Hepatocyte (in vitro differentiated cells): ENCODE measurements around the gene KIAA0319L.

Source experiments
- EZH2 ChIP-seq: fragments of 200-600 bp; sonication (generic); IDR thresholded peaks from 2 replicates; pipeline ENCODE4 v1.6.1; 2016; ENCODE audit warnings: antibody characterized with exemption, mild to moderate bottlenecking, borderline replicate concordance
- TF ChIP-seq, protein P1 (sequence below): fragments of 200-600 bp; sonication (generic); IDR thresholded peaks from 2 replicates; pipeline ENCODE4 v1.5.1; 2016; ENCODE audit warnings: antibody characterized with exemption, mild to moderate bottlenecking; ENCODE audit not compliant: poor library complexity

DNA sequence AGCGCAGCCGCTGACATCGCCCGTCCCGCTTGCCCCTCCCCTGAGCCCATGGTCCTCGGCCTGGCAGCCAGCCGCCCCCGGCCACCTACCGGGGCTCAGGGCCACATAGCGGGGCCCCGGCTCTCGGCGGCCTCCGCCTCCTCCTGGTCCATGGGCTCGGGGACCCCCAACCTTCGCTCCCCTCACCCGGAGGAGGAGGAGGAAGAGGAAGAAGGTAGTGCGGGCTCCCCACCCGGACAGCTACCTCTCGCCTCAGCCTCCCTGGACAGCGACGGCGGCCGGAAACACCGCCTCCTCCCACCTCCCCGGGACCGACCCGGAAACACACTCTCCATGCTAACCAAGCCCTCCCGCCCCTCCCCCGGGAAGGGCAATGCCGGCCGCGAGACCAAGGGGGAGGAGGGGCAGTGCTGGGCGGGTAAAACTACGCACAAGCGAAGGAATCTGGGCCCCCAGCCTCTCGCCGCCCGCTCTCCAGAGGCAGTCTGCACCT lies at the start of gene KIAA0319L:
- TF ChIP-seq, protein P1, sequence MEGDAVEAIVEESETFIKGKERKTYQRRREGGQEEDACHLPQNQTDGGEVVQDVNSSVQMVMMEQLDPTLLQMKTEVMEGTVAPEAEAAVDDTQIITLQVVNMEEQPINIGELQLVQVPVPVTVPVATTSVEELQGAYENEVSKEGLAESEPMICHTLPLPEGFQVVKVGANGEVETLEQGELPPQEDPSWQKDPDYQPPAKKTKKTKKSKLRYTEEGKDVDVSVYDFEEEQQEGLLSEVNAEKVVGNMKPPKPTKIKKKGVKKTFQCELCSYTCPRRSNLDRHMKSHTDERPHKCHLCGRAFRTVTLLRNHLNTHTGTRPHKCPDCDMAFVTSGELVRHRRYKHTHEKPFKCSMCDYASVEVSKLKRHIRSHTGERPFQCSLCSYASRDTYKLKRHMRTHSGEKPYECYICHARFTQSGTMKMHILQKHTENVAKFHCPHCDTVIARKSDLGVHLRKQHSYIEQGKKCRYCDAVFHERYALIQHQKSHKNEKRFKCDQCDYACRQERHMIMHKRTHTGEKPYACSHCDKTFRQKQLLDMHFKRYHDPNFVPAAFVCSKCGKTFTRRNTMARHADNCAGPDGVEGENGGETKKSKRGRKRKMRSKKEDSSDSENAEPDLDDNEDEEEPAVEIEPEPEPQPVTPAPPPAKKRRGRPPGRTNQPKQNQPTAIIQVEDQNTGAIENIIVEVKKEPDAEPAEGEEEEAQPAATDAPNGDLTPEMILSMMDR, result no peak
- TF ChIP-seq EZH2, result no peak
